Smooth muscle cell (in vitro differentiated cells): ENCODE results near the gene MELTF. TPM values are rescaled to one million over a fixed set of nuclear protein-coding genes. Genes with fewer than 3 reads are reported as not detected.
"Not testable (repeated sequence)": the region's sequence is repeated elsewhere in the genome, so short reads cannot be mapped to it uniquely, and the experiment has no call there.

Experiments used
- DNase-seq: peaks from one replicate; lab custom pipeline; 2025; ENCODE audit not compliant: unreplicated experiment; lab: John Stamatoyannopoulos, UW
- H2AFZ ChIP-seq: fragments of 200-600 bp; sonication (generic); 2 replicates; pipeline ENCODE4 v1.6.0; 2016; ENCODE audit warnings: antibody characterized with exemption, low read depth, mild to moderate bottlenecking
- H3F3A ChIP-seq: fragments of 200-600 bp; sonication (generic); 2 replicates; pipeline ENCODE4 v1.6.0; 2017; ENCODE audit warnings: antibody characterized with exemption, low read depth
- H3K27ac ChIP-seq: fragments of 200-600 bp; sonication (generic); 2 replicates; pipeline ENCODE4 v1.5.1; 2016; ENCODE audit warnings: low read depth, mild to moderate bottlenecking
- H3K27me3 ChIP-seq: fragments of 200-600 bp; sonication (generic); 2 replicates; pipeline ENCODE4 v1.6.1; 2016; ENCODE audit warnings: low read depth, mild to moderate bottlenecking
- H3K36me3 ChIP-seq: fragments of 200-600 bp; sonication (generic); 2 replicates; pipeline ENCODE4 v1.5.1; 2016; ENCODE audit warnings: low read depth
- H3K4me1 ChIP-seq: fragments of 200-600 bp; sonication (generic); 2 replicates; pipeline ENCODE4 v1.5.1; 2016; ENCODE audit warnings: low read depth
- H3K4me2 ChIP-seq: fragments of 200-600 bp; sonication (generic); 2 replicates; pipeline ENCODE4 v1.6.0; 2016; ENCODE audit warnings: mild to moderate bottlenecking
- H3K4me3 ChIP-seq: fragments of 200-600 bp; sonication (generic); 2 replicates; pipeline ENCODE4 v1.5.1; 2016; ENCODE audit warnings: mild to moderate bottlenecking
- H3K79me2 ChIP-seq: fragments of 200-600 bp; sonication (generic); 2 replicates; pipeline ENCODE4 v1.6.0; 2016; ENCODE audit warnings: low read depth, mild to moderate bottlenecking
- H3K9ac ChIP-seq: fragments of 200-600 bp; sonication (generic); 2 replicates; pipeline ENCODE4 v1.6.0; 2016; ENCODE audit warnings: low read depth
- H3K9me3 ChIP-seq: fragments of 200-600 bp; sonication (generic); replicated peaks from 2 replicates; pipeline ENCODE4 v1.5.1; 2016; ENCODE audit warnings: low read depth
- H4K20me1 ChIP-seq: fragments of 200-600 bp; sonication (generic); 2 replicates; pipeline ENCODE4 v1.6.0; 2016; ENCODE audit warnings: low read depth
- WGBS: methylation state at CpG from one replicate; pipeline ENCODE4 v1.1.7; 2016; ENCODE audit warnings: low lambda C conversion rate; 5-methylcytosine and 5-hydroxymethylcytosine counted together
- polyA plus RNA-seq: library from polyadenylated mRNA; unstranded; fragments of >200 nt; fragmentation: Nextera tagmentation; extraction: Ambion mirVana; gene quantifications from 2 replicates; pipeline ENCODE4 v1.2.1, GENCODE V29; 2016
- total RNA-seq: library from RNA; depleted of rRNA; stranded (reverse); fragments of >200 nt; gene quantifications from 2 replicates; pipeline ENCODE4 v1.2.3, GENCODE V29; 2014
- TF ChIP-seq, protein P1 (sequence below): fragments of 200-600 bp; sonication (generic); IDR thresholded peaks from 2 replicates; pipeline ENCODE4 v1.5.1; 2017; ENCODE audit warnings: borderline replicate concordance, mild to moderate bottlenecking, antibody characterized with exemption; ENCODE audit not compliant: insufficient read depth, poor library complexity, severe bottlenecking

Gene MELTF
- total and polyA plus RNA-seq, 2 experiments from 2014 or later = 3.7 to 8.6 TPM

DNA sequence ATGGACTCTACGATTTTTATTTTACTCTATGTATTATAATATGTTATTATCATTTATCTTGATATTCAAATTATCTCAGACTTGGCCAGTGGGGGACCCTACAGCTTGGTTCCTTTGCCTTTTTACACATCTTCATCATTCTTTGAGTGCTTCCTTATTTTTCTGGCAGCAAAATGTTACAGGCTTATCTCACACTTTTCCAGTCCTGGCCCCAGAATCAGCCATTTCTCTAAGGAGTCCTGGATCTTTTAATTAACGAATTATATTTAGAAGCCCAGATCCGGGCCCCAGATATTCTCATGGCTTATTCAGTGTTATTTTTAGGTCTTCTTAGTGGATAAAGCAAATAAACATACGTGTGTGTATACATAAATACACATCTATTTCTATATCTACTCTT lies 32.8 kb upstream of the MELTF start:
- H3K4me3 ChIP-seq = no peak overlapping the region
- no peaks in the 10 kb centered on the region for H4K20me1 ChIP-seq
- H3K27me3 ChIP-seq = no peaks in the 10 kb centered on the region
- no peaks in the 10 kb centered on the region for H3K9me3 ChIP-seq
- no peak overlapping the region for H3K4me2 ChIP-seq
- TF ChIP-seq, protein P1, sequence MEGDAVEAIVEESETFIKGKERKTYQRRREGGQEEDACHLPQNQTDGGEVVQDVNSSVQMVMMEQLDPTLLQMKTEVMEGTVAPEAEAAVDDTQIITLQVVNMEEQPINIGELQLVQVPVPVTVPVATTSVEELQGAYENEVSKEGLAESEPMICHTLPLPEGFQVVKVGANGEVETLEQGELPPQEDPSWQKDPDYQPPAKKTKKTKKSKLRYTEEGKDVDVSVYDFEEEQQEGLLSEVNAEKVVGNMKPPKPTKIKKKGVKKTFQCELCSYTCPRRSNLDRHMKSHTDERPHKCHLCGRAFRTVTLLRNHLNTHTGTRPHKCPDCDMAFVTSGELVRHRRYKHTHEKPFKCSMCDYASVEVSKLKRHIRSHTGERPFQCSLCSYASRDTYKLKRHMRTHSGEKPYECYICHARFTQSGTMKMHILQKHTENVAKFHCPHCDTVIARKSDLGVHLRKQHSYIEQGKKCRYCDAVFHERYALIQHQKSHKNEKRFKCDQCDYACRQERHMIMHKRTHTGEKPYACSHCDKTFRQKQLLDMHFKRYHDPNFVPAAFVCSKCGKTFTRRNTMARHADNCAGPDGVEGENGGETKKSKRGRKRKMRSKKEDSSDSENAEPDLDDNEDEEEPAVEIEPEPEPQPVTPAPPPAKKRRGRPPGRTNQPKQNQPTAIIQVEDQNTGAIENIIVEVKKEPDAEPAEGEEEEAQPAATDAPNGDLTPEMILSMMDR = no peak
- no peak for DNase-seq
- no peak overlapping the region for H2AFZ ChIP-seq
- H3K36me3 ChIP-seq = peaks cover 12% of the 10 kb centered on the region
- H3K27ac ChIP-seq = no peak overlapping the region
- no peaks in the 10 kb centered on the region for H3F3A ChIP-seq
- 98% methylated on average over 4 of the region's 4 CpGs for WGBS
- H3K4me1 ChIP-seq = no peaks in the 10 kb centered on the region
- no peak overlapping the region for H3K9ac ChIP-seq
- no peaks in the 10 kb centered on the region for H3K79me2 ChIP-seq

GRCh38 chr3:197051637-197052036 lies 22.0 kb upstream of the MELTF start:
- 96% methylated on average over 6 of the region's 6 CpGs for WGBS
- H3K27me3 ChIP-seq, H4K20me1 ChIP-seq: not testable (repeated sequence)

GRCh38 chr3:197050511-197050910 lies 20.9 kb upstream of the MELTF start:
- no peaks in the 10 kb centered on the region for H3K4me1 ChIP-seq
- no peaks in the 10 kb centered on the region for H3K79me2 ChIP-seq
- H3F3A ChIP-seq = no peaks in the 10 kb centered on the region
- TF ChIP-seq, protein P1 = no peak
- no peak overlapping the region for H3K9ac ChIP-seq
- no peaks in the 10 kb centered on the region for H4K20me1 ChIP-seq
- H3K9me3 ChIP-seq = no peaks in the 10 kb centered on the region
- H2AFZ ChIP-seq = no peak overlapping the region
- no peak overlapping the region for H3K4me3 ChIP-seq
- no peaks in the 10 kb centered on the region for H3K27me3 ChIP-seq
- no peak overlapping the region for H3K4me2 ChIP-seq
- WGBS = 100% methylated on average over 2 of the region's 2 CpGs
- H3K36me3 ChIP-seq = peaks cover 14% of the 10 kb centered on the region
- DNase-seq = no peak
- no peak overlapping the region for H3K27ac ChIP-seq

More at GRCh38 chr3:197051637-197052036, 22.0 kb upstream of the MELTF start:
- not testable (repeated sequence) for H2AFZ ChIP-seq, H3K4me3 ChIP-seq, H3K27ac ChIP-seq, H3K79me2 ChIP-seq, H3K9me3 ChIP-seq, DNase-seq, H3F3A ChIP-seq, H3K4me1 ChIP-seq, H3K9ac ChIP-seq, H3K4me2 ChIP-seq
- peaks cover 21% of the 10 kb centered on the region for H3K36me3 ChIP-seq

- no peaks in the 10 kb centered on the region for H3K9me3 ChIP-seq
- no peak overlapping the region for H3K4me3 ChIP-seq
- H3K36me3 ChIP-seq = peaks cover 10% of the 10 kb centered on the region
- H3K79me2 ChIP-seq = no peaks in the 10 kb centered on the region
- WGBS = 93% methylated on average over 4 of the region's 4 CpGs
- H3K9ac ChIP-seq = no peak overlapping the region
- no peak overlapping the region for H3K4me2 ChIP-seq
- no peak overlapping the region for H2AFZ ChIP-seq
- DNase-seq = no peak
- no peaks in the 10 kb centered on the region for H4K20me1 ChIP-seq
- no peaks in the 10 kb centered on the region for H3F3A ChIP-seq
- TF ChIP-seq, protein P1 = no peak
- no peaks in the 10 kb centered on the region for H3K27me3 ChIP-seq
- H3K27ac ChIP-seq = no peak overlapping the region
- no peaks in the 10 kb centered on the region for H3K4me1 ChIP-seq
Observed at GRCh38 chr3:197042539-197042938, 12.9 kb upstream of the MELTF start.
